ENCODE measurements around the gene JPH4. TPM values are rescaled to one million over a fixed set of nuclear protein-coding genes. Genes with fewer than 3 reads are reported as not detected.

The JPH4 gene
- total RNA-seq, 4 donors from 2014 or later = 0.27 to 0.48 TPM; not detected in 2

DNA sequence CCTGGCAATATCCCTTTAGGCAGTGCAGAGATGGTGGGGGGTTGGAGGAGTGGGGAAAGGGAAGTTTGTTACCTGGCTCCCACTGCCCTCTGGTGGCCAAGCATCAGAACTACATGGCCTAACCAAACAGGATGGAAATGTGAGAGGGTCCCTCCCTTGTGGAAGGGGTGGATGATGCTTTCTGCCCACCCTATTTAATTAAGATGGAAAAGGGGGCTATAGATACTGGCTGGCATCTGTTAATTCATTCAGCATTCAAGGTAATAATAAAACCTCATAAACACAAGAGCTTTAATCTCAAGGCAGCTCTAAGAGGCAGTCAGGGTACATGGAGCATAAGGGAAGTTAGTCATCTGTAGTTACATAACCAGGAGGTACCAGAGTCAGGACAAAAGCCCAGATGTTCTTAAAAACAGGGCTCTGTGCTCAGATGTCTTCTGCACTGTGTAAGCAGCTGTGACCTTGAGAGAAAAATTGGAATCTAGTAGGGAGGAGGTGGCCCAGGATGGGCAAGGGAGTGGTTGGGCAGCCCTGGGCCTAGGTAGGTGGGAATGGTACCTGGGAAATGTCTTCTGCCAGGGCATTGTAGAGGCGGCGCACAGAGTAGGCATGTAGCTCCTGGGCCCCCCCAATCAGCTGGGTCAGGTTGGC lies 15.6 kb downstream of the JPH4 start:
- Histone ChIP-seq H3K27me3 (no peaks in the 10 kb centered on the region), H3K27ac (no peak overlapping the region), H3K4me3 (no peak overlapping the region), H3K36me3 (peaks cover 0 to 11% (median 0%) of the 10 kb centered on the region in 4 donors), H3K4me1 (peaks cover 4 to 15% (median 9%) of the 10 kb centered on the region in 4 donors), H3K9me3 (no peaks in the 10 kb centered on the region)
- intact Hi-C loops (cut with DNase I; ENCODE audit: low total_unique reads) = loop anchor here (2.0 kb wide), 1 partner anchor 84 kb away; no protein-coding TSS in a partner anchor
- TF ChIP-seq POLR2A (IDR thresholded peaks at IDR 0.05) = no peak
- TF ChIP-seq, protein P1, sequence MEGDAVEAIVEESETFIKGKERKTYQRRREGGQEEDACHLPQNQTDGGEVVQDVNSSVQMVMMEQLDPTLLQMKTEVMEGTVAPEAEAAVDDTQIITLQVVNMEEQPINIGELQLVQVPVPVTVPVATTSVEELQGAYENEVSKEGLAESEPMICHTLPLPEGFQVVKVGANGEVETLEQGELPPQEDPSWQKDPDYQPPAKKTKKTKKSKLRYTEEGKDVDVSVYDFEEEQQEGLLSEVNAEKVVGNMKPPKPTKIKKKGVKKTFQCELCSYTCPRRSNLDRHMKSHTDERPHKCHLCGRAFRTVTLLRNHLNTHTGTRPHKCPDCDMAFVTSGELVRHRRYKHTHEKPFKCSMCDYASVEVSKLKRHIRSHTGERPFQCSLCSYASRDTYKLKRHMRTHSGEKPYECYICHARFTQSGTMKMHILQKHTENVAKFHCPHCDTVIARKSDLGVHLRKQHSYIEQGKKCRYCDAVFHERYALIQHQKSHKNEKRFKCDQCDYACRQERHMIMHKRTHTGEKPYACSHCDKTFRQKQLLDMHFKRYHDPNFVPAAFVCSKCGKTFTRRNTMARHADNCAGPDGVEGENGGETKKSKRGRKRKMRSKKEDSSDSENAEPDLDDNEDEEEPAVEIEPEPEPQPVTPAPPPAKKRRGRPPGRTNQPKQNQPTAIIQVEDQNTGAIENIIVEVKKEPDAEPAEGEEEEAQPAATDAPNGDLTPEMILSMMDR (IDR thresholded peaks at IDR 0.05) = peak; percentile 87 to 97 (median 93)
- TF ChIP-seq EP300 (IDR thresholded peaks at IDR 0.05; ENCODE audit: low read depth) = no peak
- TF ChIP-seq POLR2AphosphoS5 (IDR thresholded peaks at IDR 0.05) = no peak
- DNase-seq = peak; percentile 41
- WGBS, 2 donors (ENCODE audit: low coverage in 1 of 2) = 93% methylated on average over 2 of the region's 2 CpGs; no CpG with 5 or more reads in 1 of the 2 donors
- in situ Hi-C loops (cut with MboI; ENCODE audit: low pct_ligation_motif_present in 1 of 4, low pct_unique_long_range_greater_than_20kb in 1 of 4, low sequenced_read_pairs in 3 of 4) = loop anchor here in 3 of 4 donors (5.0 to 25.0 kb wide), 3 partner anchors 78 to 226 kb away; no protein-coding TSS in a partner anchor

DNA sequence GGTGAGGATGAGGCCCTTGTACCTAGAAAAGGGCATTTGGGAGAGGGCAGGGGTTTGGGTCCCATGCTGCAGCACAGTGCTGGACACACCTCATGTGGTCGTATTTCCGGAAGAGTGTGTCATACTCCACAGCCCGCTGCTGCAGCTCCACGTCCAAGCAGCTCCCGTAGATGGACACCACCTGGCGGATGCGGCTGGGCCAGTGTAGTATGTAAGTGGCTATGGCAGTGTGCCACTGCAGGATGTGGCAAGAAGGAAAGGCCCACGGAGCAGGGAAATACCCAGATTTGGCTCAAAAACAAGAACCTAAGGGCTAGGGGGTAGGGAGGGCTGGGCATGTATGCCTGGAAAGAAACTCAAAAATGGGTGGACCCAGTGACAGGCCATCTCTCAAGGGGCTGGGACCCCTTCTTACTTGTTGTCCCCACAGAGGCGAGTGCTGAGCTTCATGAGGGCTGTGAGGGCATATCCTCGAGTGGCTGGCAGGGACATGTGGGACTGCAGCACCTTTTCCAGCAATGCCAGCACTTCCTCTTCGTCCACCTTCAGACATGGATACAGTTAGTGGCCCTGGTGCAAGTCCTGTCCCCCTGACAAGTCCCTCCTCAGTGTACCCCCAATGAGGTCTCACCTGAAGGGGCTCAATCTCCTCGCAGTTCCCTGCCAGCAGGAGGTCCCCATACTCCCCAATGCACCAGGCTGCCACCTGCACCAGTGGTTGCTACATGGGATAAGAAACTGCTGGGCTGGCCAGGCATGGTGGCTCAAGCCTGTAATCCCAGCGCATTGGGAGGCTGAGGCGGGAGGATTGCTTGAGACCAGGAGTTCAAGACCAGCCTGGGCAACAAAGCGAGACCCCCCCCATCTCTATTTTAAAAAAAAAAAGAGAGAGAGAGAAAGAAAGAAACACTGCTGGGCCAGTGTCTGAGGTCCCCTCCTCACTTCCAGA lies 16.4 kb downstream of the JPH4 start:
- Histone ChIP-seq H3K36me3 (peaks cover 0 to 11% (median 0%) of the 10 kb centered on the region in 4 donors), H3K27ac (no peak overlapping the region), H3K27me3 (no peaks in the 10 kb centered on the region), H3K4me1 (peaks cover 5 to 20% (median 10%) of the 10 kb centered on the region in 4 donors), H3K4me3 (no peak overlapping the region), H3K9me3 (no peaks in the 10 kb centered on the region)
- TF ChIP-seq POLR2AphosphoS5 (IDR thresholded peaks at IDR 0.05) = no peak
- TF ChIP-seq, protein P1 (IDR thresholded peaks at IDR 0.05) = no peak
- no peak for TF ChIP-seq EP300 (IDR thresholded peaks at IDR 0.05; ENCODE audit: low read depth)
- no peak for TF ChIP-seq POLR2A (IDR thresholded peaks at IDR 0.05)
- intact Hi-C loops (cut with DNase I; ENCODE audit: low total_unique reads) (loop anchor here (2.0 kb wide), 1 partner anchor 83 kb away; no protein-coding TSS in a partner anchor), in situ Hi-C loops (cut with MboI; ENCODE audit: low pct_ligation_motif_present in 1 of 4, low pct_unique_long_range_greater_than_20kb in 1 of 4, low sequenced_read_pairs in 3 of 4) (loop anchor here in 3 of 4 donors (5.0 to 25.0 kb wide), 3 partner anchors 77 to 225 kb away; no protein-coding TSS in a partner anchor)
- DNase-seq = no peak
- 66% methylated on average over 15 of the region's 15 CpGs; no CpG with 5 or more reads in 1 of the 2 donors for WGBS, 2 donors (ENCODE audit: low coverage in 1 of 2)

DNA sequence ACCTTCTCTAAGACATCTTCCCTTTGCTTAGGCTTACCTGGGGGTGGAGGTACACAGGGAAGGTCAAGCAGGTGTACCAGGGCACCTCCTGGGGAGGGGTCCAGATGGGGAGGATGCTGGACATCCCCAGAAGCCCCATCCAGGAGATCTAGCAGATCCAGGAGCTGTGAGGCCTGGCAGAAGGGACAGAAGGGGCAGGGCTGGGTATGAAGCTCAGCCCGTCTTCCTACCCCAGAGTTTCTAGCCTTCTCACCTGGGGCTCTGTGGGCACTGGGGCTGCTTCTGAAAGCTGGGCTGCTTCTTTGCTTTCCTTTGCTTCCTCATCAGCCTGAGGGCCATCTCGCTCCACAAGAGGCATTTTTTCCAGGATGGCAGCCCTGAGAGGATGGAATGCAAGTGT lies 17.3 kb downstream of the JPH4 start:
- Histone ChIP-seq H3K4me1 (peaks cover 10 to 20% (median 12%) of the 10 kb centered on the region in 4 donors), H3K4me3 (no peak overlapping the region), H3K36me3 (peaks cover 0 to 11% (median 0%) of the 10 kb centered on the region in 4 donors), H3K27ac (no peak overlapping the region), H3K27me3 (no peaks in the 10 kb centered on the region), H3K9me3 (no peaks in the 10 kb centered on the region)
- 80 to 91% methylated on average over 2 of the region's 2 CpGs for WGBS, 2 donors (ENCODE audit: low coverage in 1 of 2)
- in situ Hi-C loops (cut with MboI; ENCODE audit: low pct_ligation_motif_present in 1 of 4, low pct_unique_long_range_greater_than_20kb in 1 of 4, low sequenced_read_pairs in 3 of 4) (loop anchor here in 3 of 4 donors (5.0 to 25.0 kb wide), 3 partner anchors 76 to 224 kb away; no protein-coding TSS in a partner anchor), intact Hi-C loops (cut with DNase I; ENCODE audit: low total_unique reads) (no loop called here)
- DNase-seq = no peak
- TF ChIP-seq POLR2AphosphoS5 (IDR thresholded peaks at IDR 0.05) = no peak
- no peak for TF ChIP-seq POLR2A (IDR thresholded peaks at IDR 0.05)
- TF ChIP-seq, protein P1 (IDR thresholded peaks at IDR 0.05) = no peak
- TF ChIP-seq EP300 (IDR thresholded peaks at IDR 0.05; ENCODE audit: low read depth) = no peak

All from transverse colon (tissue), 4 donors.